Fibroblast of mammary gland (primary cell): ENCODE results near the gene RCE1.

ENCODE experiments used
- DNase-seq: peaks from one replicate; pipeline ENCODE4 v3.0.0-alpha.2; 2010; ENCODE audit warnings: low read depth
- H3K4me3 ChIP-seq: 2 replicates; pipeline ENCODE4 v1.5.1; 2011; ENCODE audit warnings: low read depth, mild to moderate bottlenecking, low read length, moderate library complexity; ENCODE audit not compliant: control insufficient read depth
- CTCF ChIP-seq: conservative IDR thresholded peaks from 2 replicates; pipeline ENCODE4 v1.5.1; 2011; ENCODE audit warnings: low read depth, low read length, inconsistent platforms; ENCODE audit not compliant: control insufficient read depth, insufficient read depth

RCE1 gene

GRCh38 chr11:66859686-66860448 lies 16.6 kb downstream of the RCE1 start:
- no peak for TF ChIP-seq CTCF
- no peak for DNase-seq
- H3K4me3 ChIP-seq: no peak overlapping the region

- H3K4me3 ChIP-seq: no peak overlapping the region
- DNase-seq: no peak
- no peak for TF ChIP-seq CTCF
Observed at GRCh38 chr11:66860449-66860831, 17.2 kb downstream of the RCE1 start.

- DNase-seq: no peak
- TF ChIP-seq CTCF: no peak
- H3K4me3 ChIP-seq: no peak overlapping the region
Observed at GRCh38 chr11:66861038-66861773, 18.0 kb downstream of the RCE1 start.

GRCh38 chr11:66861774-66862558 lies 18.7 kb downstream of the RCE1 start:
- H3K4me3 ChIP-seq: no peak overlapping the region
- TF ChIP-seq CTCF: no peak
- DNase-seq: no peak

GRCh38 chr11:66862559-66863037 lies 19.4 kb downstream of the RCE1 start:
- DNase-seq: no peak
- no peak overlapping the region for H3K4me3 ChIP-seq
- no peak for TF ChIP-seq CTCF

- TF ChIP-seq CTCF: no peak
- no peak overlapping the region for H3K4me3 ChIP-seq
- DNase-seq: no peak
Observed at GRCh38 chr11:66863428-66864125, 20.3 kb downstream of the RCE1 start.
